Erythroblast (primary cell): Measurements from ENCODE around the gene MAGEA9.

Source experiments
- GATA1 ChIP-seq: IDR thresholded peaks from 2 replicates; pipeline ENCODE4 v1.6.1; 2011; ENCODE audit warnings: low read depth, mild to moderate bottlenecking, control low read depth, low read length, moderate library complexity
- POLR2A ChIP-seq: IDR thresholded peaks from 2 replicates; pipeline ENCODE4 v1.6.1; 2011; ENCODE audit warnings: mild to moderate bottlenecking, low read length

GRCh38 chrX:149758068-149758714 lies 23.5 kb upstream of the MAGEA9 start:
- TF ChIP-seq POLR2A: no peak
- no peak for TF ChIP-seq GATA1
